Amniotic stem cell (primary cell): ENCODE results near the gene TEN1.
"Not testable (repeated sequence)": the region's sequence is repeated elsewhere in the genome, so short reads cannot be mapped to it uniquely, and the experiment has no call there.

ENCODE experiments used
- DNase-seq: peaks from one replicate; lab custom pipeline; 2025; lab: John Stamatoyannopoulos, UW

TEN1 gene

GRCh38 chr17:75978938-75979704 lies at the start of gene TEN1, which contains the start of gene ACOX1:
TEN1 (plus strand) TSS chr17:75979240; CDS start chr17:75986193, 6,953 bp downstream.
ACOX1 (minus strand) TSS chr17:75979166; CDS start chr17:75979073, 93 bp downstream.
- DNase-seq: peak; percentile 93

DNA sequence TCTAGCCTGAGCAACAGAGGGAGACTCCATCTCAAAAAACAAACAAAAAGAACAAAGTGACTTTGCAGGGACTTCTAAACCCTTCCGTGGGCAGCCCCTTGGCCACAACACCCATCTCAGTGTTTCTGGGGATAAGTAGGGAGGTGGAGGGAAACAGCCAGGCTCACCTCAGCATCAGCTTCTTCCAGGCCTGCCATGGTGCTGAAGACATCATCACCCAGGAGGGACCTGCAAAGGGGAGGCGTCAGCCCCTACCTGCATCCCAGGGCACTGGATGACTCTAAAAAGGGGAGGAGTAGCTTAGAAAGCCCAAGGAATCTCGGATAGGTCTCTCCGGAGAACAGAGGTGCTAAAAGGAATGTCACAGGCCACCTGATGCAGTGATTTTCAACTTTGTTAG lies 48.0 kb upstream of the TEN1 start:
- no peak for DNase-seq

GRCh38 chr17:75932852-75933251 lies 46.2 kb upstream of the TEN1 start:
- DNase-seq: no peak

DNA sequence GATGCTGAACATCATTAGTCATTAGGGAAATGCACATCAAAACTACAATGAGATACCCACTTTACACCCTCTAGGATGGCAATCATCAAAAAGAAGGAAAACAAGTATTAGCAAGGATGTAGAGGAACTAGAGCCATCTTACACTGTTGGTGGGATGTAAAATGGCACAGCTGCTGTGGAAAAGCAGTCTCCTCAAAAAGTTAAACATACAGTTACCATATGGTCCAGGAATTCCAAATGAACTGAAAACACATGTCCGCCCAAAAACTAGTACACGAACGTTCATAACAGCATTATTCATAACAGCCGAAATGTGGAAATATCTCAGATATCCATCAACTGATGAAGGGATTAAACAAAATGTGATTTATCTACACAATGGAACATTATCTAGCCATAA lies 45.2 kb upstream of the TEN1 start:
- no peak for DNase-seq

DNA sequence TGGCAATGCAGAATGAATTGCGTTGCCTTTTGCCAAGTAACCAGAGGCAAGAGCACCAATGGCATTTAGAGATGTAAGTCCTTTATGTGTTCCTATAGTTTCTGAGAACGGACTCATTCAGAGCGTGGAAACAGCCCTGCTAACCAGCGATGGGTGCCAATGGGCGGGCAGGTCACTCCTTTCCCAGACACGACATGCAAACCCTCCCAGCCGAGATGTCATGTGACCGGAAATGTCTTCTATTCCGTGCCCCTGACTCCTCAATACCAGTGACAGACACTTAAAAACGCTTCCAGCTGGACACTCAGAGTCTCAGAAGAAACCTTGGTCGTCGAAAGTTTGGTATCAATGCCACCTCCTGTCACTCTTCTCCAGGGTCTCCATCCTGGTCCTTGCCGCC lies 41.4 kb upstream of the TEN1 start:
- DNase-seq: no peak

GRCh38 chr17:75940727-75941441 lies 38.2 kb upstream of the TEN1 start, which contains the start of gene FBF1:
FBF1 (minus strand) TSS chr17:75941042; CDS start chr17:75938149, 2,893 bp downstream.
- DNase-seq: peak; percentile 95

DNA sequence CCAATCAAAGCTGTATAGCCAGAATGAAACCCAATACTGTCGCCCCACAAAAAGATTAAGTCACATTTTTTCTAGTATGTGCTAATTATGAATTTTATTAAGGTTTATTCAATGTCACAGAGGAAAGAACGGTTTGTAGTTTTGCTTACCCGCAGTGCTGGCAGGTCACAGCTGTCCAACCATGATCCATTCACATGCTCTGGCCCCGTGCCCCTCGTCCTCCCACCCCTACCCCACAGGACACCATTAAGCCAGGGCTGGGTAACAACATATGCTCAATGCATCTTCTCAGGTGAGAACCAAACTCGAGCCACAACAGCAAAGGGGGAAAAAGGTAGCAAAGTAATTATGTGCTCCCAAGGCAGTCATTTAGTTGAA lies 37.6 kb upstream of the TEN1 start:
- no peak for DNase-seq

GRCh38 chr17:75942473-75942872 lies 36.6 kb upstream of the TEN1 start:
- no peak for DNase-seq

- no peak for DNase-seq
Measured at GRCh38 chr17:75943491-75943890, 35.5 kb upstream of the TEN1 start.

DNA sequence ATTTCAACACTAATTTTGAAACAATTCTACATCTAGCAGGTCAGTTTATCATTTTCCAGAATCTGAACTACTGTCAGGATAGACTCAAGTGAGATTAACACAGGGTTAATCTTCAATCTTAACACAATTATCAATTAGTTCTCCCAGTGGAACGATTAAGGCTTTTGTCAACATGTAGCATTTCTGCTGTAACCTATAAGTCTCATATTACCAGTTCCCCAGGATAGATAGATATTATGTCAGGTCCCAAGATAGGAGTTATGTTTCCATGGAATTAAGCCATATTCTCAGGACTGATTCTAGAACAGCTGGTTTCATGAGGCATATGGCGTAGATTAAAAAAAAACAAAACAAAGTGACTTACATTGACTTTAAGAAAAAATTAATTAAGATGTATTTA lies 33.8 kb upstream of the TEN1 start:
- DNase-seq: no peak

DNA sequence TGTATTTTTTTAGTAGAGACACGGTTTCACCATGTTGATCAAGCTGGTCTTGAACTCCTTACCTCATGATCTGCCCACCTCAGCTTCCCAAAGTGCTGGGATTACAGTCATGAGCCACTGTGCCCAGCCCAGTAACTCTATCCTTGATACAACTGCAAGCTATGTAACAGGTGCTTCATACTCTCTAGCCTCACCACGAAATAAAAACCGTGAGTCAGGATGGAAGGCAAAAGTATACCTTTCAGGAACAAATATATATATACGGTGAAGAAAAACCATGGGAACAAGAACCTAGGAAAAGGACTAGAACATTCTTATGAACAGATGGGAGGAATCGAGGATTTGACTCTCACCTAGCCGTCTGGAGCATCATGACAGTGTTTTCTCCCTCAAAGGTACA lies 28.6 kb upstream of the TEN1 start:
- DNase-seq: no peak

- no peak for DNase-seq
Measured at GRCh38 chr17:75950855-75951554, 28.0 kb upstream of the TEN1 start.

DNA sequence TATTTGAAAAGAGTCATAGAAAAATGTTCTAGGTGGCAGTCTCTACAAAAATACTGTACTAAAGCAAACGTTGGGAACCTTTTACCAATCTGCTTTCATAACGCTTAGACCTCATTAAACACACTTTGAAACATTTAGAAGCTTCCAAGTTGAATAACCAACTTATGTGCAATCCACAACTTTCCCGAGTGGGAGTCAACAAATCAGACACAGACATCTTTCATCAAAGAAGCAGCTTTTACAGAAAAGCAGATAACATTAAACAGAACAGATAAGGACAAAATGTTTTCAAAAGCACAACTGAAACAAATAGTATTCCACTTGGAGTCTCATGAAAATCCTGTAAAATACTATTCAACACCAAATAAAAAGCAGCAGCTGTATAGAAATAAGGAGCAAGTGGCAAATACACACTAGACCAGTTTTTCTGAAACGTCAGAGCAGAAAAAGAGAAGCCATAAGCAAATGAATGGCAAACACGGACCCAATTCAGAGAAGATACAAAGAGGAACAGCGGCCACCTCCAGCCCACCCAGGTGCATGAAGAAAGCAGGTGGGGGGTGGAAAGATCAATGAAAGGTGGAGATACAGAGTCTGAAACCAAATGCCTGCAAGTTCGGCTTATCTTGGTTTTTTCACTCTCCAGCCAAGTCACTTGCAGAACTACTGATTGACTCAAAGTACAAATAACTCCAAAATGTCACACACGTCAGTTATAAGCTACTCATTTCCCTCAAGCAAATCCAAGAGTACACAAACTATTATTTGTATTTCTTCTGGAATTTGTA lies 19.8 kb upstream of the TEN1 start:
- no peak for DNase-seq

GRCh38 chr17:75959839-75960511 lies 19.1 kb upstream of the TEN1 start:
- no peak for DNase-seq

DNA sequence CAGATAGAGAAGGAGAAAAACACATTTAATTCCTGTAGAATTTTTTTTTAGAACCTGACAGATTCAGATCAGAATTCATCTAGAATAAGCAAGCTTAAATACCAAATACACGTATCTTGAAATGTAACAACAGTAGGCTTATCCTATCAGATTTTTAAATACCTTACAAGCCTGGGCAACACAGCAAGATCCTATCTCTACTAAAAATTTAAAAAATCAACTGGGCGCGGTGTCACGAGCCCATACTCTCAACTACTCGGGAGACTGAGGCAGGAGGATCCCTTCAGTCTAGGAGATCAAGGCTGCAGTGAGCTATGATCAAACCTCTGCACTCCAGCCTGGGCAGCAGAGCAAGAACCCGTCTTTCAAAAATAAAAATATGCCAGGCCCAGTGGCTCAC lies 13.6 kb upstream of the TEN1 start:
- DNase-seq: no peak

DNA sequence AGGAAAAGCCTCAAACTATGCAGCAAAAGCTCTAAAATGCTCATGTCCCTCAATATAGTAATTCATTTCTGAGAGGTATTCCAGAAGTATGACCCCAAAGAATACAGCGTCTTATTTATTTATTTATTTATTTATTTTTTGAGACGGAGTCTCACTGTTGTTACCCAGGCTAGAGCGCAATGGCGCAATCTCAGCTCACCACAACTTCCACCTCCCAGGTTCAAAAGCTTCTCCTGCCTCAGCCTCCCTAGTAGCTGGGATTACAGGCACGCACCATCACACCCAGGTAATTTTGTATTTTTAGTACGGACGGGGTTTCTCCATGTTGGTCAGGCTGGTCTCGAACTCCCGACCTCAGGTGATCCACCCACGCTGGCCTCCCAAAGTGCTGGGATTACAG lies 10.0 kb upstream of the TEN1 start:
- not testable (repeated sequence) for DNase-seq

DNA sequence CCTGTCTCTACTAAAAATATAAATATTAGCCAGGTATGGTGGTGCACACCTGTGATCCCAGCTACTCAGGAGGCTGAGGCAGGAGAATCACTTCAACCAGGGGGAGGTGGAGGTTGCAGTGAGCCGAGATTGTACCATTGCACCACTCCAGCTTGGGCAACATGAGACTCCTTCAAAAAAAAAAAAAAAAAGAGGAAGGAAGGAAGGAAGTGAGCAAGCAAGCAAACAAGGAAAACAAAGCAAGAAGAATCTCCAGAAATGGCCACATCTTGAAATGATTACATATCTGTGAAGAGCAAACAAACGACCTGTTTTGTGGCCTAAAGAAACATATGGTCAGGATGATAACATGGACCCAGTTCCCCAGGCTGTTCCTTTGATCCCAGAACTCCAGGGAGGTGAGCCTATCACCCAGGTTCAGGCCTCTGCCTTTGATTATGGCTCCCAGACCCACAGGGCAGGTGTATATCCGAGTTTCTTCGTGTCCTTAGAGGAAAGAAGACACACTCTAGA lies 9.0 kb upstream of the TEN1 start:
- DNase-seq: no peak

DNA sequence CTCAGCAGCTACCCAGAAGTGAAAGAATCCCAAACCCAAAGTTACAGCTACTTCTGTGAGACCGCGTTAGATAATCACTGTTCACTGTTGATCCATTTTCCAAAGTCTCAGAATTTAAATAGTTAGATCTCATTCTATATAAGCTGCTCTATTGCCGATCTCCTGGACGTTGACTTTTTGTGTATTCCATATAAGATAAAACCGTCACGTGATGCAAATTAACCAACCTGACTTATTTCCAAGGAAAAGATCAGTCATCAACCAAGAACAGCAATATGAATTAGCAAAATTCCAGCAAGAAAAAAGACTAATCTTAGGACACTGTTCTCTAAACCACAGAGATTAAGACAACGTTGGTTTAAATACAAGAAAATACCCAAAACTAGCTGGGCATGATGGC lies 8.4 kb upstream of the TEN1 start:
- DNase-seq: no peak

DNA sequence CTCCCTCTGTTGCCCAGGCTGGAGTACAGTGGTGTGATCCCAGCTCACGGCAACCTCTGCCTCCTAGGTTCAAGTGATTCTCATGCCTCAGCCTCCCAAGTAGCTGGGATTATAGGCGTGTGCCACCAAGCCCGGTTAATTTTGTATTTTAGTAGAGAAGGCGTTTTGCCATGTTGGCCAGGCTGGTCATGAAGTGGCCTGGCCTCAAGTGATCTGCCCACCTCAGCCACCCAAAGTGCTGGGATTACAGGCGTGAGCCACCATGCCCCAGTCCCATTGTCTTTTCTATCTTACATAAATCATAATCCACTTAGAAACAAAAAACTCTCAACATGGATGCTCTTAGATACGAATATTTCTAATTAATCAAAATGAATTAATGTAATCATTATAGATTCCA lies 3.9 kb upstream of the TEN1 start:
- not testable (repeated sequence) for DNase-seq

DNA sequence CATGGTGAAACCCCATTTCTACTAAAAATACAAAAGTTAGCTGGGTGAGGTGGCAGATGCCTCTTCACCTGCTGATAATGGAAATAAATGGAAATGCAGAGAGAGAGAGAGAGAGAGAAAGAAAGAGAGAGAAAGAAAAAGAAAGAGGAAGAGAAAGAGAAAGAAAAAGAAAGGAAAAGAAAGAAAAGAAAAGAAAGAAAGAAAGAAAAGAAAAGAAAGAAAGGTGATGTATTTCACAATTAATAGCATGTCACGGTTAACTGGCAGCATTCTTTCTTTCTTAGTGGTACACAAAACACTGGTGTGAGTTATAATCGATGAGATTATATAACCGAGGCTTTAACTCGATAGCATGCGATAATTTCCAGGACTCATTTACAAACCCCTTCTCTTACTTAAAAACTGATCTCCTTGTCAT lies 3.3 kb upstream of the TEN1 start:
- no peak for DNase-seq

DNA sequence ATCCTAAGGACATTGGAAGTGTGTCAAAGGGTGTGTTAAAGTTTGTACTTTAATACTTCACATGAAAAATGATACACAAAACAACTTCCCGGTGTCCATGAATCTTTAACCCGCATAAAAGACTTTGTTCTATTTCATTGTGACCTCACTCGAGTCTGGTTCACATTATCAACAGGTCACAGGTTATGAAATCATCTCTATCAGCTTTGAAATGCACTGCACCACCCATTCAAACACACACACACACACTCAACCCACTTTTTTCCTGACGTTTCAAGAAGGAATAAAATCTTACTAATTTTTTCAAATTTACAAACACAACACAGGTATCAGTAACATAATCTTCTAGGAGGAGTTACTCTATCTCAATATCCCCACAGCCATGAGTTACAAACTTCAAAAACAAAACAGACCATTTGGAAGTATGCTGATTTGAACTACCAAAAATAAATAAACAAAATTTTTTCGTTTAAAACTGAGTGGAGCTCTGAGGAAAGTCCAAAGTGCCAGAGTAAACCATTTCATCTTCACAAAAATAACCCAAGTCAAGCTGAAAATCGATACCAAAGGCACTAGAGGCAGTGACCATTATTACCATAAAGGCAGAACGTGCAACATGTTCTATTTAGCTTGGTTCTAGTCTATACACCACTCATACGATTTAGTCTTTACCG lies 2.7 kb upstream of the TEN1 start:
- DNase-seq: no peak
